Rectal smooth muscle tissue (tissue), 1 donor: ENCODE data around the gene DIPK1A.
"Not testable (repeated sequence)": the region's sequence is repeated elsewhere in the genome, so short reads cannot be mapped to it uniquely, and the experiment has no call there.

Source experiments
- H3K27ac ChIP-seq: one replicate; pipeline ENCODE4 v1.7.0; 2013; ENCODE audit warnings: low read depth, low read length, inconsistent platforms
- H3K27me3 ChIP-seq: one replicate; pipeline ENCODE4 v1.7.0; 2013; ENCODE audit warnings: low read length; ENCODE audit not compliant: control insufficient read depth, insufficient read depth
- H3K36me3 ChIP-seq: one replicate; pipeline ENCODE4 v1.7.0; 2013; ENCODE audit warnings: low read length; ENCODE audit not compliant: control insufficient read depth, insufficient read depth
- H3K4me1 ChIP-seq: one replicate; pipeline ENCODE4 v1.7.0; 2013; ENCODE audit warnings: low read length; ENCODE audit not compliant: control insufficient read depth, insufficient read depth
- H3K4me3 ChIP-seq: one replicate; pipeline ENCODE4 v1.7.0; 2013; ENCODE audit warnings: low read length
- H3K9ac ChIP-seq: one replicate; pipeline ENCODE4 v1.7.0; 2013; ENCODE audit warnings: low read length

Gene DIPK1A

DNA sequence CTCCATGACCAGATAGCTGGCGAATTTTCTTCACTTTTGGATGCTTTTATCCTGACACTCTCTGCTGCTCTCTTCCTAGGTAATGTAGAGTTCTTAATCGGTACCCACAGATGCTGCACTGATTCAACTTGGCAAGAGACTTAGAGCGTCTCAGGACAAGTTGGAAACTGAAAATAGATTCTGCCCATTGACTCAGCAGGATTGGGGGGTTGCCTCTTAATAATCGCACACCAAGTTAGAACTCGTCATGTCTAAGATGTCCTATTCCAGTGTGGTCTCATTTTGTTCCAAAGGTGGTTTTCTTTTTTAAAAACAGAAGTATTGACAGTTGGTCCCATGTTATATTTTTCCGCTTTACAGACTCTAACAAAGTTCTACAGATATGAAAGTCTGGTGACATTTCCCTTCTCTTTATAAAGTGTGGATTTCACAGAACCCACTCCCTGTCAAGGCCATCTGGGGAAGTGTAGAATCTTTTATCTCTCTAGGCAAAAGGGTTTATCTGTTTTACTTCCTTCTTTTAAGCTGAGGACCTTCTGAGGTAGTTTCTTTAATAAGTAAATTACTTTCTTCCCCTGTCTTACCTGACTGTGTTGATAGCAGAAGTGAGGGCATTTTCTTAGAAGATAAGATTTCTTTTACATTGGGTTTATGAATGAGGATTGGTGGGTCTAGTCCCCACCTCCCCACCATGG, 12.1 kb upstream of the DIPK1A start:
- Histone ChIP-seq H3K27ac (no peak overlapping the region), H3K36me3 (no peaks in the 10 kb centered on the region), H3K9ac (no peak overlapping the region), H3K4me1 (no peaks in the 10 kb centered on the region), H3K27me3 (no peaks in the 10 kb centered on the region), H3K4me3 (no peak overlapping the region)

DNA sequence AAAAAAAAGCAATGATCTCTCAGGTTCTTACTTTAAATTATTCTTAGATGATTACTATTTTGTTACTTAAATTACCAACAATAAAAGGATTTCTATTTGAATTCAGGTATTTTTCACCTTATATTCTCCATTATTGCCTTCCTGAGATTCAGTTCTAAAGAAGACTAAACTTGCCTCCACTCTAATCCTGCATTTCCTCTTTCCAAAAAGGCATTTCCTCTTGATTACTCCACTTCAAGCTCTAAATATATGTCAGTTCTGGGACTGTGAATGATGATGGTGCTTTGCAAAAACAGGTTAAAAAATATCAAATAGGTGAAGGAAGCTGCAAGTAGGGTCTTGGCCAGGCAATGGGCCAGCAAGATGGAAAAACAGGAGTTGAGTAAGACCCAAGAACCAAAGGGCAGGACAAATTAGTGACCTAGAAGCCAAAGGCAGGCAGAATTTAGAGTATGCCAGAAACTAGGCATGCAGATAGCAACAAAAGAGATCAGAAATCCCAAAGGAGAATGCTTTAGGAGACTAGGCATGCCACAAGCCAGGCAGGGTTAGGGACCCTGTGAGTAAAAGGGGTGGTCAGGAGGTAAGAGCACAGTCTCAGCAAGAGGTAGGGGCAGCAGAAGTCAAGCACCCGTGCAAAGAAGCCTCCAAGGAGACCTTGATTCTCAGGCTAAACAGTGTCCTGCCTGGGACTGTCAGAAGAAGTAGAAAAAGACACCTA, 11.3 kb upstream of the DIPK1A start:
- Histone ChIP-seq H3K4me3 (no peak overlapping the region), H3K4me1 (no peaks in the 10 kb centered on the region), H3K27me3 (no peaks in the 10 kb centered on the region), H3K36me3 (no peaks in the 10 kb centered on the region), H3K9ac (no peak overlapping the region), H3K27ac (no peak overlapping the region)

DNA sequence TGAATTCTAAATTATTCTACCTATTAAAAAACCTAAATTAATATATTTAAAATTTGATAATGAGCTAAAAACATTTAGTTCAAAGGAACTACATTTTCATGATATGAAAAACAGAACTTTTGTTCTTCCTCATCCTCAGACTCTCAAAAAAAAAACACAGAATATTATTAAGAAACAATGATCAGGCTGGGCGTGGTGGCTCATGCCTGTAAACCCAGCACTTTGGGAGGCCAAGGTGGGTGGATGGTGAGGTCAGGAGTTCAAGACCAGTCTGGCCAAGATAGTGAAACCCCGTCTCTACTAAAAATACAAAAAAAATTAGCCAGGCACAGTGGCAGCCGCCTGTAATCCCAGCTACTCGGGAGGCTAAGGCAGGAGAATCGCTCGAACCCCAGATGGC, 10.7 kb upstream of the DIPK1A start:
- H3K4me1 ChIP-seq, H3K36me3 ChIP-seq, H3K27me3 ChIP-seq, H3K9ac ChIP-seq, H3K4me3 ChIP-seq, H3K27ac ChIP-seq: not testable (repeated sequence)

DNA sequence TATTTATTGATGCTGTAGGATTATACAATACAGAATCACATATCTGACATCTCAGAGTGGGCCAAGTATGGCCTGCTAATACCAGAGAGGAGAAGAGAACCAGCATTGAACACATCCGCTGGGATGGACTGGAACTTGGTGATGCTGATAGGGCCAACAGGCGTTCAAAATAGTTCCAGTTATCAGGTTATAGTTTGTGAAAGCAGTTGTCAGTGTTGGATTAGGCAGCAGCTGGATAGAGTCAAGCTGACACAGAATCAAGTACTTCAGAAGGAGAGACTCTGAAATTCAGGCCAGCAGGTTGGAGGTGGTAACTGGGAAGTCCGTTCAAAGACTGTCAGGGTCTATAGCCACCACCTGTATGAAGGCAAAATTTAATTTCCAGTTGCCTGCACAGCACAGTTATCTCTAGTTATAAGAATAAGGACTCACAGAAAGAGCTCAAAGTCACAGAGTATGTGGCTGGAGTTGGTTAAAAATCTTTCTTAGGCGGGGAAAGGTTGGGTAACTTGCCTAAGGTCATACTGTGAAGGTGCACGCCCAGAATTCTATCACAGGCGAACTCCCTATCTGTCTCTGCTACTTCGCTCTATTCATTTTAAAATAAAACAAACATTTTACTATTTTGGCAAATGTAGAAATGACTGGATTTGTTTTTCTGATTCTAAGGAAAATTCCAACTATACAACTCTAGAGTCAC, 9.9 kb upstream of the DIPK1A start:
- H3K4me1 ChIP-seq, result no peaks in the 10 kb centered on the region
- no peaks in the 10 kb centered on the region for H3K27me3 ChIP-seq
- no peaks in the 10 kb centered on the region for H3K36me3 ChIP-seq
- H3K27ac ChIP-seq, result no peak overlapping the region
- H3K4me3 ChIP-seq, result no peak overlapping the region
- no peak overlapping the region for H3K9ac ChIP-seq

DNA sequence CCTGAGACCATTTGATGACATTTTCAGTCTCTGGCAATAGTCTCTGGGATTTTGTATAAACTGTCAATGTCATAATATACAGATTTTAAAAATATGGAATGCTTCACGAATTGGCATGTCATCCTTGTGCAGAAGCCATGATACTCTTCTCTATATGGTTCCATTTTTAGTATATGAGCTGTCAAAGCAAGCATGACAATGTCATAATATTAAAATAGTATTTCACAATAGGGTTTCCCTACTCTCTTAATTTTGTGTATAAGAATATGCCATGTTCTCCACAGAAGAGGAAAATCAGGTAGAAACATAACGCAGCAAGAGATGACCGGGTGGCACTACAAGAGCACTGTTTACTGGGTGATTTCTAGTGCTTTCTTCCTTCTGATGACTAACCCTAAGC, 8.3 kb upstream of the DIPK1A start:
- Histone ChIP-seq H3K27ac (no peak overlapping the region), H3K27me3 (no peaks in the 10 kb centered on the region), H3K36me3 (no peaks in the 10 kb centered on the region), H3K9ac (no peak overlapping the region), H3K4me1 (no peaks in the 10 kb centered on the region), H3K4me3 (no peak overlapping the region)

DNA sequence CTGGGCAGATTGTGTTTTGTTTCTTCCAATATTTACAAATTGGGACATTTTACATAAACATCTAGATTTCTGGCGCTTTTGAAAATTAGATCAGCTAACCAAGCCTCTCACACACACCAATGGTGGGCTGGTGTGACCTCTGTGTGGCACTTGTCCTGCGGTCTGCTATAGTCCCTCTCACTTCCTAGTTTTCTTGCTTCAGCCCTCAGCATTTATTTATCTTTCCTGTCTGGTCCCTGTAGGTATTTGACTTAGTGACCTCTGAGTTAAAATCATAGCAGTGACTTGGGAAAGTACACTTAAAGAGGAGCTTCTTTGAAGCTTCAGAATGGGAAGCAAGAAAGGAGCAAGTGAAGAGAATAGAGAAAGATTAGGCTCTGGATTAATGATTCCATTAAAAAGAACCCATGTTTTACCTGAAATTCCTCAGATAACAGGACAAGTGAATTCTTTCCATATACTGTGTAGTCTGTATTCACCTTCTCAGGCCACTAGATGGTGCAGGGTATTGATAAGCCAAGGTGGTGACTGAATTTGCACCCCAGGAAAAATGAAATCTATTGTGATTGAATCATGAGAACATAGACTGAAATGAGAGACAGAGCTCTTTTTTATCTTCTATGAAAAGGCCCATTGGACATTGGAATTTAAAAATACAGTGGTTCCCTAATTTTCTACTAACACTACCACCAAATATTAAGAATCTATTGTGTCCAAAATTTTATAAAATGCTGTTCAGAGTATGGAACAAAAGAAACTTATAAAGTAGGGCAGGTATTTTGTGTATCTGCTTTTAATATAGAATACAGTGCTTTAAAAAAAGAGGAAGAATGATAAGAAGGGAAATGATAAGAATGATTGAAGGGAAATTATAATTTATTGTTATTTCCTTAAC, 7.1 kb upstream of the DIPK1A start:
- no peak overlapping the region for H3K4me3 ChIP-seq
- H3K27ac ChIP-seq, result no peak overlapping the region
- no peaks in the 10 kb centered on the region for H3K36me3 ChIP-seq
- H3K27me3 ChIP-seq, result no peaks in the 10 kb centered on the region
- H3K4me1 ChIP-seq, result no peaks in the 10 kb centered on the region
- H3K9ac ChIP-seq, result no peak overlapping the region

DNA sequence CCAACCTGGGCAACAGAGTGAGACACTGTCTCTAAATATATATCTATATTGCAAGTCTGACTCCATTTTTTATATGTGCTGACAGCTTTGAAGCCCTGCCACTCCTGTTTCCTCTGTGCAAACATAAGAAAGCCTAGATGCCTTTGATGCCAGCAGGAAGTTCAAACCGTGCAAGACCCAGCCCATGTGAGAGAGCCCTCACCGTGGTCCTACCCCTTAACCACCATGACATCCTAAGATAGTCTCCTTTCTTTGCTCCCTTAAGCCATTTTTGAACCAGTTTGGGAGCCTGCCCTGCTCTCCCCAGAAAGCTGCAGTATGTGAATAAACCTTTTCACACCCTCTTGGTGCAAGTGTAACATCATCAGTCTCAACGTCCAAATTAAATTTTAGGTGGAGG, 3.7 kb upstream of the DIPK1A start:
- peaks cover 6% of the 10 kb centered on the region for H3K4me1 ChIP-seq
- H3K27me3 ChIP-seq, result no peaks in the 10 kb centered on the region
- no peak overlapping the region for H3K27ac ChIP-seq
- no peak overlapping the region for H3K4me3 ChIP-seq
- no peaks in the 10 kb centered on the region for H3K36me3 ChIP-seq
- no peak overlapping the region for H3K9ac ChIP-seq

DNA sequence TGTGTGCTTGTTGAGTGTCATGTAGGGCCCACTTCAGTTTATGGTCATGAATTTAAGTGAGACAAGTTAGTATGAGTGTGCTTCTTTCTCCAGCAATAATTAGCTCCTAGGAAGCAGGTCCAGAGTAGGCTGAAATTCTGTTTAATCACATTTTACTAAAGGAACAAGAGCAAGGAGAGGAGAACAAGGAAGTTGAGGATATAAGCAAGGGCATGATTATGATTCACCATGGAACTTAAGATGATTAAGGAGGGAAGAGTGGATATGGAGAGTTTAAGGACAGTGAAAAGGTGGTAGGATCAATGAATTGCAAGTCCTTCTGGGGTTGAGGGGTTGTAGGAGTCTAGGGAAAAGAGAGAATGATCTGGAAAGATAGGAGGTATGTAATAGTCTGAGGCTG, 3.1 kb upstream of the DIPK1A start:
- no peak overlapping the region for H3K4me3 ChIP-seq
- peaks cover 6% of the 10 kb centered on the region for H3K4me1 ChIP-seq
- no peaks in the 10 kb centered on the region for H3K27me3 ChIP-seq
- no peak overlapping the region for H3K9ac ChIP-seq
- no peak overlapping the region for H3K27ac ChIP-seq
- no peaks in the 10 kb centered on the region for H3K36me3 ChIP-seq

DNA sequence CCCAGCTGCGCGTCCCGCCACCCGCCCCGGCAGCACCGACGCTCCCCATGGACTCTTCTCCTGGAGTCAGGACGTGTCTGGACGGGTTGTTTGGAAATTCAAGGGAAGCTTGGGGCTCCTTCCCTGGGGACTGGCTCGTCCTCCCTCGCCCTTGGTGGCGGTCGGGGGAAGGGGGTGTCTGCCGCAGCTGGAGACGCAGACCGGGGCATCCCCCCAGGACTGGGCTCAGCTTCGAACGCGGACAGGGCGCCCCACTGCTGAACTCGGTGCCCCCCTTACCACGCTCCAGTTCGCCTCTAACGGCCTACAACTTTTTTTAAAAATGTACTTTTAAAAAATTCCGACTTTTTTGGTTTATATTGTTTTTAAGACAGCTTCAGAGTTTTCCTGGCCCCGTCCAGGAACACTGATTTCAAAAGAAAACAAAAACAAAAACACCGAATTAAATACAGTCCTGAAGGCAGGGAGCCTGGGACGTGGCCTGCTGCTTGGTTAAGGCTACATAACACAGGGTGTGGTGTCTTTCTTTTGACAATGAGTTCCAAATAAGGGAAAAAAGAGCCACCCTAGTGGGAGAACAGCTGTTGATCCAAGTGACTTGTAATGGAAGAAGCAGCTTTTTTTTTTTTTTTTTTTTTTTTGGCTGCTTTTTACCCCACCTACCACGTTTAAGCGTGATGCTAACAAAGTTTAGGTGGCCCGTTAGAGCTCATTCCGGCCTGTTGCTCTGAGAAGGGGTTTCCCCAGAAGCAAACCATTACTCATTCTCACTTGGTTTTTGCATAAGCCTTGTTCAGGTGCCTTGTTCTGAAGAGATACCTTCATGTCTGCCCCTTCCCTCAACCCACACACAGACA, 862 bp upstream of the DIPK1A start:
- H3K27me3 ChIP-seq, result no peaks in the 10 kb centered on the region
- H3K9ac ChIP-seq, result peak overlapping the region; percentile 98
- no peaks in the 10 kb centered on the region for H3K36me3 ChIP-seq
- H3K4me1 ChIP-seq, result peaks cover 18% of the 10 kb centered on the region
- H3K4me3 ChIP-seq, result peak overlapping the region; percentile 97
- H3K27ac ChIP-seq, result peak overlapping the region; percentile 100

DNA sequence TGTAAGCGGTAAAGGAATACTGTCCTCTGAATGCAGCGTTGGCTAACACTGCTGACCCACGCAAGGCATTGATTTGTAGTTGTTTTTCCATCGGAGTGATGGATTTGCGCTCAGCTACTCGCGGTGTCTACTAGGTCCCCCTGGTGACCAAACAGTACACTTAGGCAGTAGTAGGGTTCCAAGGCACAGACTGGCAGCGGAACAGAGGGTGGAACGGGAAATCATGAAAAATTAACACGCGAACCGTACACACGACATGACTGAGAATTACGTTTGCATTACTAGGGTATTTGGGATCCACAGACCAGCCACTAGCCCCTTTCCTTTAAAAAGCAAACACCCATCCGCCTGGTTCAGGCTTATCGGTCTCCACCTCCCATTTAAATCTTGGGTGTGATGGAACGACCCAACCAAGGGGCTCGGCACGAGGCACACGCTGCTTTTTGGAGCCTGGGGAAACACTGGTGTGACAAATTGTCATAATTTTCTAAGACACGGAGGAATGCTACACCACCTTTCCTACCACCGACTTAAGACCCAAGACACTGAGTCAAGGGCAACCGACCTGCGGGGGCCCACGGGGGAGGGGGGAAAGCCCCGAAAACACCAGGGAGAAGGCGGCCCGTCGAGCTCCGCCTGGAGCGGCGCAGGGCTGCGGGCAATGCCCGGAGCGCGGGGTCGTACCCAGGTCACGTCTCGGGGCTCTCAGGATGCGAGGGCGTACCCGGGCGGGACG, 699 bp downstream of the DIPK1A start:
- peaks cover 27% of the 10 kb centered on the region for H3K4me1 ChIP-seq
- H3K27me3 ChIP-seq, result no peaks in the 10 kb centered on the region
- peak overlapping the region; percentile 97 for H3K4me3 ChIP-seq
- H3K27ac ChIP-seq, result peak overlapping the region; percentile 100
- no peaks in the 10 kb centered on the region for H3K36me3 ChIP-seq
- peak overlapping the region; percentile 56 for H3K9ac ChIP-seq
